ENCODE data around the gene CCDC30. TPM values are rescaled to one million over a fixed set of nuclear protein-coding genes. Genes with fewer than 3 reads are reported as not detected.
A peak's percentile ranks its signal among the peaks of the same experiment; 100 is the strongest.

CCDC30 gene
- total and polyA plus RNA-seq, 9 of the 15 experiments (the other 6 are each of a cell fraction or from before 2014, with no cell fraction given) = 0.05 to 0.91 (median 0.24) TPM

GRCh38 chr1:42681741-42682483 lies 218.8 kb downstream of the CCDC30 start, which contains the start of gene YBX1 (continued):
- TF ChIP-seq CHD4 (IDR thresholded peaks at IDR 0.05; ENCODE audit: insufficient read depth, insufficient replicate concordance, low read depth, low read length, poor library complexity, severe bottlenecking) = no peak
- peak; percentile 95 for TF ChIP-seq TAF9B (IDR thresholded peaks at IDR 0.05; ENCODE audit: partially characterized antibody)
- 0 out of 2 replicates have a peak, but pooled peaks have one; percentile 9 for TF ChIP-seq CTBP1 (IDR thresholded peaks at IDR 0.05; ENCODE audit: borderline replicate concordance)
- TF ChIP-seq TCF7 (IDR thresholded peaks at IDR 0.05; ENCODE audit: borderline replicate concordance) = 0 out of 2 replicates have a peak, but pooled peaks have one; percentile 27
- TF ChIP-seq ZFP1 (CRISPR knock-in tag; IDR thresholded peaks at IDR 0.05) = no peak
- no peak for TF ChIP-seq ELK1 (CRISPR knock-in tag; IDR thresholded peaks at IDR 0.05)
- TF ChIP-seq KHSRP (IDR thresholded peaks at IDR 0.05) = no peak
- no peak; the same call in none of the 2 replicates for TF ChIP-seq TEAD4 (IDR thresholded peaks at IDR 0.05; ENCODE audit: low read length)
- 0 out of 2 replicates have a peak, but pooled peaks have one; percentile 30 for TF ChIP-seq TEAD4 (CRISPR knock-in tag; IDR thresholded peaks at IDR 0.05; ENCODE audit: borderline replicate concordance)
- 0 out of 2 replicates have a peak, but pooled peaks have one; percentile 62 for TF ChIP-seq RNF219 (CRISPR knock-in tag; IDR thresholded peaks at IDR 0.05)
- TF ChIP-seq JUNB (CRISPR knock-in tag; conservative IDR thresholded peaks at IDR 0.05) = no peak
- no peak for TF ChIP-seq EZH2 (IDR thresholded peaks at IDR 0.05; ENCODE audit: borderline replicate concordance, low read depth, low read length)
- TF ChIP-seq POLR2G (IDR thresholded peaks at IDR 0.05; ENCODE audit: low read depth, low read length) = peak; percentile 93
- peak; percentile 18; the same call in 1 of the 2 replicates for TF ChIP-seq KLF6 (CRISPR knock-in tag; IDR thresholded peaks at IDR 0.05; ENCODE audit: borderline replicate concordance)
- peak; percentile 97; the same call in 1 of the 2 replicates for TF ChIP-seq CC2D1A (IDR thresholded peaks at IDR 0.05)
- 0 out of 2 replicates have a peak, but pooled peaks have one; percentile 8 for TF ChIP-seq EGR1 (conservative IDR thresholded peaks at IDR 0.05)
- no peak for TF ChIP-seq ZSCAN32 (CRISPR knock-in tag; IDR thresholded peaks at IDR 0.05)
- TF ChIP-seq ZNF224 (CRISPR knock-in tag; IDR thresholded peaks at IDR 0.05) = no peak
- TF ChIP-seq ELF1 (tag; IDR thresholded peaks at IDR 0.05) = peak; percentile 69
- no peak for TF ChIP-seq HSF4 (CRISPR knock-in tag; IDR thresholded peaks at IDR 0.05; ENCODE audit: borderline replicate concordance)
- no peak for TF ChIP-seq ZKSCAN1 (IDR thresholded peaks at IDR 0.05; ENCODE audit: low read depth, low read length)
- TF ChIP-seq ZNF764 (CRISPR knock-in tag; IDR thresholded peaks at IDR 0.05; ENCODE audit: low read depth) = 0 out of 2 replicates have a peak, but pooled peaks have one; percentile 21
- peak; percentile 79 for TF ChIP-seq HNRNPLL (IDR thresholded peaks at IDR 0.05; ENCODE audit: low read depth, low read length, poor library complexity, severe bottlenecking)
- TF ChIP-seq RB1 (IDR thresholded peaks at IDR 0.05; ENCODE audit: low read depth) = peak; percentile 10; the same call in 1 of the 2 replicates
- TF ChIP-seq SPI1 (IDR thresholded peaks at IDR 0.05; ENCODE audit: borderline replicate concordance, low read depth, low read length) = 0 out of 2 replicates have a peak, but pooled peaks have one; percentile 14
- TF ChIP-seq ZNF431 (CRISPR knock-in tag; IDR thresholded peaks at IDR 0.05) = peak; percentile 83
- TF ChIP-seq ZBTB7A (IDR thresholded peaks at IDR 0.05; ENCODE audit: borderline replicate concordance, control insufficient read depth, low read depth, low read length) = peak; percentile 63; the same call in 1 of the 2 replicates
